ENCODE results near the gene CLIC2.
"Not testable (repeated sequence)": the region's sequence is repeated elsewhere in the genome, so short reads cannot be mapped to it uniquely, and the experiment has no call there.

The CLIC2 gene

DNA sequence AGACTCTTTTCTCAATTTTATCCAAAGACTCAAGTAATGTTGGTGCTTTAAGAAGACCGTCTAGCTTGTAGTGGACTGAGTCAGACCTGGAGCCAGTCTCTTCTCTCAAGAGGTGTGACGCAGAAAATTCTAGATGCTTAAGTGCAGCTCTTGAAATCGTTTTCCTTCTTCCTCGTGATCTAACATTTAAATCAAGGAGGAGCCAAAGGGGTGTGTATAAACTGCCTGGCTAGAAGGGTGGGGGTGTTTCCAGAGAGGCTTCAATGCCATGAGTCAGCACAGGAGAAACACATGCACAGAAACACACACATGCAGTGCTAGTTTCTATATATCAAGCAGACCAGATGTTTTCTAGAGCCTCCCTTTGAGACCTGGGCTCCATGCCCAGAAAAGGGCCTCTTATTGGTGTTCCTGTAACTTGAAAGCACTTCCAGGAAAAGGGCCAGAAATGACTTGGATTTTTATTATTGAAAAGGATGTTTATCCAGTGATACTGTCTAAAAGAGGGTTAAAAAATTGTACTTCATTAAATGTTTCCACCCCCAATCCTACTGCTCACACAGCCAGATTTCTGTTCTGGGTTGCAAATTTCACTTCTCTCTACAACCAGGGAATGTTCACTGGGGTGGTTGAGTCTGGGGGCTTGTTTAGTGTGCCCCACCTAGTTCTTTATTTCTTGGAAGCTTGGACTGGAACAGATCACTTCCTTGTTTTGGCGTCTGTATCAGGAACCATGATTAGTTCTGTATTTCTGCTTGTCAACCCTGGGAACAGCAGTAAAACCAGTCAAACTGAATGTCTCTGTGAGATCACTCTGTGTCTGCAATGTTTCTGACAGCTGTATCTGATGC, at the start of gene CLIC2:
Gene CLIC2, minus strand, starts transcription at position 129 of the 851 bp plus-strand sequence. CDS start 187 bp downstream, outside the sequence.
- no peak for TF ChIP-seq EZH2phosphoT487 (IDR thresholded peaks at IDR 0.05; ENCODE audit: low read depth)
- TF ChIP-seq, protein P1, sequence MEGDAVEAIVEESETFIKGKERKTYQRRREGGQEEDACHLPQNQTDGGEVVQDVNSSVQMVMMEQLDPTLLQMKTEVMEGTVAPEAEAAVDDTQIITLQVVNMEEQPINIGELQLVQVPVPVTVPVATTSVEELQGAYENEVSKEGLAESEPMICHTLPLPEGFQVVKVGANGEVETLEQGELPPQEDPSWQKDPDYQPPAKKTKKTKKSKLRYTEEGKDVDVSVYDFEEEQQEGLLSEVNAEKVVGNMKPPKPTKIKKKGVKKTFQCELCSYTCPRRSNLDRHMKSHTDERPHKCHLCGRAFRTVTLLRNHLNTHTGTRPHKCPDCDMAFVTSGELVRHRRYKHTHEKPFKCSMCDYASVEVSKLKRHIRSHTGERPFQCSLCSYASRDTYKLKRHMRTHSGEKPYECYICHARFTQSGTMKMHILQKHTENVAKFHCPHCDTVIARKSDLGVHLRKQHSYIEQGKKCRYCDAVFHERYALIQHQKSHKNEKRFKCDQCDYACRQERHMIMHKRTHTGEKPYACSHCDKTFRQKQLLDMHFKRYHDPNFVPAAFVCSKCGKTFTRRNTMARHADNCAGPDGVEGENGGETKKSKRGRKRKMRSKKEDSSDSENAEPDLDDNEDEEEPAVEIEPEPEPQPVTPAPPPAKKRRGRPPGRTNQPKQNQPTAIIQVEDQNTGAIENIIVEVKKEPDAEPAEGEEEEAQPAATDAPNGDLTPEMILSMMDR (IDR thresholded peaks at IDR 0.05; ENCODE audit: low read depth, low read length) = no peak
- Histone ChIP-seq H3K9me3 (ENCODE audit: insufficient read depth, low read length) (no peaks in the 10 kb centered on the region), H3K9ac (ENCODE audit: low read length) (no peak within 1 kb of the TSS), H3K4me2 (ENCODE audit: low read length) (no peak within 1 kb of the TSS), H3K27ac (ENCODE audit: low read length) (no peak within 1 kb of the TSS), H3K79me2 (ENCODE audit: low read length) (no peaks in the 10 kb centered on the region), H3K36me3 (replicated peaks; ENCODE audit: low read depth, low read length) (no peaks in the 10 kb centered on the region), H3K27me3 (ENCODE audit: low read depth, low read length) (no peaks in the 10 kb centered on the region), H2AFZ (ENCODE audit: low read depth, low read length) (no peak within 1 kb of the TSS), H3K4me3 (ENCODE audit: low read length) (no peak within 1 kb of the TSS), H4K20me1 (ENCODE audit: insufficient read depth, low read length) (no peaks in the 10 kb centered on the region), H3K4me1 (ENCODE audit: low read length) (peaks cover 18% of the 10 kb centered on the region)

DNA sequence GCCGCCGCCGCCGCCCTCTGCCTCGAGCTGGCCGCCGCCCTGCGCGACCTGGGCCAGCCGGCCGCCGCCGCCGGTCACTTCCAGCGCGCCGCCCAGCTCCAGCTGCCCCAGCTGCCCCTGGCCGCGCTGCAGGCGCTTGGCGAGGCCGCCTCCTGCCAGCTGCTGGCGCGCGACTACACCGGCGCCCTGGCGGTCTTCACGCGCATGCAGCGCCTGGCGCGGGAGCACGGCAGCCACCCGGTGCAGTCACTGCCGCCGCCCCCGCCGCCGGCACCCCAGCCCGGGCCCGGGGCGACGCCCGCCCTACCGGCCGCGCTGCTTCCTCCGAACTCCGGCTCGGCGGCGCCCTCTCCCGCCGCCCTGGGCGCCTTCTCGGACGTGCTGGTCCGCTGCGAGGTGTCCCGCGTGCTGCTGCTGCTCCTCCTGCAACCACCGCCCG, 48.1 kb upstream of the CLIC2 start:
- H3K27ac ChIP-seq (ENCODE audit: low read length); H3K79me2 ChIP-seq (ENCODE audit: low read length): not testable (repeated sequence)

DNA sequence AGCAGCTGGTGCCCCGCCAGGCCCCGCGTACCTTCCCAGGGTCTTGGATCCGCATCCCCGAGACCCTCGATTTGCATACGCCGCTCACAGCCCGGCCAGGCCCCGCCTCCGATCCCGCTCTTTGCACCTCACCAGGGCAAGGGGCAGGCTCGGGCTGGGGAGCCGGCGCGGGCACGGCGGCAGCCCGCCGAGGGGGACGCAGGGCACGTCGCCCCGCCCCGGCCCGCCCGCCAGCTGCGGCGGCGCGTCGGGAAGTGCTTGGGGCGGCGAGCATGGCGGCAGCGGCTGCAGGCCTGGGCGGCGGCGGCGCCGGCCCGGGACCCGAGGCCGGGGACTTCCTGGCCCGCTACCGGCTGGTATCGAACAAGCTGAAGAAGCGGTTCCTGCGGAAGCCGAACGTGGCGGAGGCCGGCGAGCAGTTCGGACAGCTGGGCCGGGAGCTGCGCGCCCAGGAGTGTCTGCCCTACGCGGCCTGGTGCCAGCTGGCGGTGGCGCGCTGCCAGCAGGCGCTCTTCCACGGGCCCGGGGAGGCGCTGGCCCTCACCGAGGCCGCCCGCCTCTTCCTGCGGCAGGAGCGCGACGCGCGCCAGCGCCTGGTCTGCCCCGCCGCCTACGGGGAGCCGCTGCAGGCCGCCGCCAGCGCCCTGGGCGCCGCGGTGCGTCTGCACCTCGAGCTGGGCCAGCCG, 47.6 kb upstream of the CLIC2 start, which contains the start of gene F8A2:
Gene F8A2, plus strand, starts transcription at position 253 of the 686 bp plus-strand sequence. Its CDS starts 20 bp downstream, at position 273.
- not testable (repeated sequence) for H3K4me3 ChIP-seq (ENCODE audit: low read length); H3K27me3 ChIP-seq (ENCODE audit: low read depth, low read length); H3K4me2 ChIP-seq (ENCODE audit: low read length); H3K9me3 ChIP-seq (ENCODE audit: insufficient read depth, low read length); H3K27ac ChIP-seq (ENCODE audit: low read length); H3K36me3 ChIP-seq (replicated peaks; ENCODE audit: low read depth, low read length); H3K9ac ChIP-seq (ENCODE audit: low read length); H4K20me1 ChIP-seq (ENCODE audit: insufficient read depth, low read length); H3K4me1 ChIP-seq (ENCODE audit: low read length); H3K79me2 ChIP-seq (ENCODE audit: low read length); H2AFZ ChIP-seq (ENCODE audit: low read depth, low read length)

More for the DNA sequence above, 48.1 kb upstream of the CLIC2 start:
- H3K27me3 ChIP-seq (ENCODE audit: low read depth, low read length); H3K4me2 ChIP-seq (ENCODE audit: low read length); H4K20me1 ChIP-seq (ENCODE audit: insufficient read depth, low read length); H3K4me1 ChIP-seq (ENCODE audit: low read length); H3K9ac ChIP-seq (ENCODE audit: low read length); H2AFZ ChIP-seq (ENCODE audit: low read depth, low read length); H3K9me3 ChIP-seq (ENCODE audit: insufficient read depth, low read length); H3K36me3 ChIP-seq (replicated peaks; ENCODE audit: low read depth, low read length); H3K4me3 ChIP-seq (ENCODE audit: low read length): not testable (repeated sequence)

DNA sequence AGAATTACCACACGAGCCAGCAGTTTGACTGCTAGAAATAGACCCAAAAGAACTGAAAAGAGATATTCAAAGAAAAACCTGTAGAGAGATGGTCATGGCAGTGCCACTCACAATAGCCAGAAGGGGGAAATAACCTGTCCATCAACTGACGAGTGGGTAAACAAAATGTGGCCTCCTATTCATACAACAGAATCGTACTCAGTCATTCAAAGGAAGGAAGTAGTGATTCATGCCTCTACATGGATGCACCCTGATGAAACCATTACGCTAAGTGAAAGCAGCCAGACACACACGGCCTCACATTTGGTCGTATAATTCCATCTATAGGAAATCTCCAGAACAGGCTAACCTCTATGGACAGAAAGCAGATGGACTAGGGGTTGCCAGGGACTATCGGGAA, 45.4 kb upstream of the CLIC2 start:
- not testable (repeated sequence) for H3K4me1 ChIP-seq (ENCODE audit: low read length); H3K9ac ChIP-seq (ENCODE audit: low read length); H2AFZ ChIP-seq (ENCODE audit: low read depth, low read length); H3K27me3 ChIP-seq (ENCODE audit: low read depth, low read length); H3K79me2 ChIP-seq (ENCODE audit: low read length); H4K20me1 ChIP-seq (ENCODE audit: insufficient read depth, low read length); H3K9me3 ChIP-seq (ENCODE audit: insufficient read depth, low read length); H3K4me2 ChIP-seq (ENCODE audit: low read length); H3K27ac ChIP-seq (ENCODE audit: low read length); H3K4me3 ChIP-seq (ENCODE audit: low read length); H3K36me3 ChIP-seq (replicated peaks; ENCODE audit: low read depth, low read length)

DNA sequence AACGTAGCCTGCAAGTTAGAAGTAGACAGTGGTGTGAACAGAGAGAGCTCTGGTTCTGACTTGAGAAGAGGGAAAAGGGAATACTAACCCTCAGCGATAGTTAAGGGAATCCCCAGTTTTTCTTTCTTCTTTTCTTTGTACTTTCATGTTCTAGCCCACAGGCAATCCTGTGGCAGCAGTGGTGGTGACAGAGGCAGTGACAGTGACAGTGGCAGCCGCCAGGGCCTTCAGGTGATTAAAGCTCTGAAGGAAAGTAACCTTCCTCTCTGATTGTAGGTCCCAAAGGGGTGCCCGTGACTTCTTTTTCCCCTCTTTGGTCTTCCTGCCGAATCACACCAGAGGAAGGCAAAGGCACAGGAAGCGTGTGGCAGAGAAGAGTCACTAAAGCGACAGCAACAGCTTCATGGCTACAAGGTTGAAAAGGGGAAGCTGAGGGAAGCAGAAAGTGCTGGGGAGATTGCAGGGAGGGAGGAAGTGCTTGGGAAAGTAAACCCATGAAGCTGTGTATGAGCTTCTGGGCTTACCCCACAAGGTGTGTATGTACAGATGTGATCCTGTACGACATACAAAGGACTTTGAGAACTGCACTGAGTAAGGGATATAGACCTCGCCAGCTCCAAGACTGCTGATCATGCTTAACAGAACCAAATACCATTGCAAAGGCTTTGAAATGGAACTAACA, 39.5 kb upstream of the CLIC2 start:
- H3K36me3 ChIP-seq (replicated peaks; ENCODE audit: low read depth, low read length); H3K27ac ChIP-seq (ENCODE audit: low read length); H2AFZ ChIP-seq (ENCODE audit: low read depth, low read length); H3K79me2 ChIP-seq (ENCODE audit: low read length); H3K27me3 ChIP-seq (ENCODE audit: low read depth, low read length); H3K4me2 ChIP-seq (ENCODE audit: low read length); H3K4me1 ChIP-seq (ENCODE audit: low read length); H3K4me3 ChIP-seq (ENCODE audit: low read length); H4K20me1 ChIP-seq (ENCODE audit: insufficient read depth, low read length); H3K9ac ChIP-seq (ENCODE audit: low read length); H3K9me3 ChIP-seq (ENCODE audit: insufficient read depth, low read length): not testable (repeated sequence)

DNA sequence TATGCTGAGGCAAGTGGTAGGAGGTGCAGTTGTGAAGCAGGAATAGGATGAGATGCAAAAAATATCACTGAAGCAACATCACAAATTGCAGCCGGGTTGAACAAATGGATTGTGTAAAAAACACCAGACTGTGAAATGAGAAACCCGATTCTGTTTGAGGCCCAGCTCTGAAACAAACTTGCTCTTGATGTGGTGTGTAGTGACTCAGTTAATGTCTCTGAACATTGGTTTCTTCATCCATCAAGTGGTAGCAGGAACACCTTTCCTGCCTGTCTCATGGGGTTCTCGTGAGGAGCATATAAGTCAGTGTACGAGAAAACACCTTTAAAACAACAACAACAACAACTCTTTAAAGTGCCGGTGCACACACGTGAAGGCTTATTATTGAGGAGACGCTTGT, 29.3 kb upstream of the CLIC2 start:
- not testable (repeated sequence) for H4K20me1 ChIP-seq (ENCODE audit: insufficient read depth, low read length); H3K79me2 ChIP-seq (ENCODE audit: low read length); H3K27ac ChIP-seq (ENCODE audit: low read length); H3K4me3 ChIP-seq (ENCODE audit: low read length); H3K27me3 ChIP-seq (ENCODE audit: low read depth, low read length); H3K9ac ChIP-seq (ENCODE audit: low read length); H3K9me3 ChIP-seq (ENCODE audit: insufficient read depth, low read length); H3K36me3 ChIP-seq (replicated peaks; ENCODE audit: low read depth, low read length); H3K4me2 ChIP-seq (ENCODE audit: low read length); H3K4me1 ChIP-seq (ENCODE audit: low read length); H2AFZ ChIP-seq (ENCODE audit: low read depth, low read length)

DNA sequence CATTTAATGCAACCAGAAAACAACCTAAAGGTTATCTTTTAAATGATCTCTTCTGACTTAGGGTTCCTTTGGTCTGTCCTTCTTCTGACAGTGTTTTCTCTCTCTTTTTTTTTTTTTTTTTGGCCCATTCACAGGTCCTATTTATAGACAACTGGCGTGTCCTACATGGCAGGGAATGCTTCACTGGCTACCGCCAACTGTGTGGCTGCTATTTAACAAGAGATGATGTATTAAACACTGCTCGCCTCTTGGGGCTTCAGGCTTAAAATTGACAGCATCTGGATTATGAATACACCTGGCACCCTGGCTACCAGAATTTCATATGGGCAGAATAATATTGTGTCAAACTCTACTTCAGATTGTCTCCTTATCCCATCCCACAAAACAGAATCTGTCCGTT, 15.0 kb upstream of the CLIC2 start:
- not testable (repeated sequence) for H3K4me3 ChIP-seq (ENCODE audit: low read length); H2AFZ ChIP-seq (ENCODE audit: low read depth, low read length); H4K20me1 ChIP-seq (ENCODE audit: insufficient read depth, low read length); H3K27me3 ChIP-seq (ENCODE audit: low read depth, low read length); H3K4me1 ChIP-seq (ENCODE audit: low read length); H3K9me3 ChIP-seq (ENCODE audit: insufficient read depth, low read length); H3K4me2 ChIP-seq (ENCODE audit: low read length); H3K79me2 ChIP-seq (ENCODE audit: low read length); H3K27ac ChIP-seq (ENCODE audit: low read length); H3K9ac ChIP-seq (ENCODE audit: low read length); H3K36me3 ChIP-seq (replicated peaks; ENCODE audit: low read depth, low read length)

DNA sequence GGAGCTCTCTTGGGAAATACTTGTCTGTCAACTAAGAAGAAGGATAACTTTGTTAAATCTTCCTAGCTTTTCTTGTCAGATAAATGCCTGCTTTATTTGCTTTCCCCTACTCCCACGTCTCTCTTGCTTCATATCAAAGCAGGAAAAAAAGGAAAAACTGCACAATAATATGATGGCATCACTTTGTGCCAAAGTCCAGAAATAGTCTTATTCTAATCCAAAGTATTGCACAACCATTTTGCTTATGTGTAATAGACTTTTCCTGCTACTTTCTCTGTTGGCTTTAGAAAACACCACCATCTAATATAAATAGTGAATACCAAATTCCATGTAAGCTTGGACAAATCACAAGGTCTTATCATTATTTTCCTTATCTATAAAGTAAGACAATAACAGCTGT, 11.3 kb upstream of the CLIC2 start:
- H3K9me3 ChIP-seq (ENCODE audit: insufficient read depth, low read length); H3K36me3 ChIP-seq (replicated peaks; ENCODE audit: low read depth, low read length); H3K27me3 ChIP-seq (ENCODE audit: low read depth, low read length); H2AFZ ChIP-seq (ENCODE audit: low read depth, low read length); H3K4me1 ChIP-seq (ENCODE audit: low read length); H3K4me3 ChIP-seq (ENCODE audit: low read length); H4K20me1 ChIP-seq (ENCODE audit: insufficient read depth, low read length); H3K27ac ChIP-seq (ENCODE audit: low read length); H3K79me2 ChIP-seq (ENCODE audit: low read length); H3K4me2 ChIP-seq (ENCODE audit: low read length); H3K9ac ChIP-seq (ENCODE audit: low read length): not testable (repeated sequence)
